WTC11 (cell line): Measurements from ENCODE around the gene TRUB1.

Source experiments
- ATF3 ChIP-seq: sonication (generic); formaldehyde crosslinking; conservative IDR thresholded peaks from 2 replicates; pipeline ENCODE4 v1.8.1; 2022; ENCODE audit warnings: mild to moderate bottlenecking, missing genetic modification reagents
- ATF6 ChIP-seq: sonication (generic); formaldehyde crosslinking; IDR thresholded peaks from 2 replicates; pipeline ENCODE4 v1.8.1; 2023; ENCODE audit warnings: mild to moderate bottlenecking, missing genetic modification reagents
- CREB1 ChIP-seq: sonication (generic); formaldehyde crosslinking; IDR thresholded peaks from 2 replicates; pipeline ENCODE4 v1.8.0; 2023; ENCODE audit warnings: mild to moderate bottlenecking, missing genetic modification reagents
- CTCF ChIP-seq: fragments of 200-600 bp; IDR thresholded peaks from 2 replicates; pipeline ENCODE4 v1.8.0; 2022; ENCODE audit warnings: antibody characterized with exemption
- E2F1 ChIP-seq: sonication (generic); formaldehyde crosslinking; IDR thresholded peaks from 2 replicates; pipeline ENCODE4 v1.8.0; 2022; ENCODE audit warnings: mild to moderate bottlenecking, missing genetic modification reagents
- FOXJ3 ChIP-seq: sonication (generic); formaldehyde crosslinking; IDR thresholded peaks from 2 replicates; pipeline ENCODE4 v1.9.0; 2021; ENCODE audit warnings: missing genetic modification reagents, mild to moderate bottlenecking, borderline replicate concordance
- FOXP4 ChIP-seq: sonication (generic); formaldehyde crosslinking; IDR thresholded peaks from 2 replicates; pipeline ENCODE4 v1.8.0; 2022; ENCODE audit warnings: mild to moderate bottlenecking, missing genetic modification reagents
- IRF2 ChIP-seq: sonication (generic); formaldehyde crosslinking; IDR thresholded peaks from 2 replicates; pipeline ENCODE4 v1.8.0; 2022; ENCODE audit warnings: low read depth, missing genetic modification reagents, borderline replicate concordance
- JUN ChIP-seq: sonication (generic); formaldehyde crosslinking; IDR thresholded peaks from 2 replicates; pipeline ENCODE4 v1.8.0; 2023; ENCODE audit warnings: mild to moderate bottlenecking, missing genetic modification reagents
- KAT7 ChIP-seq: sonication (generic); formaldehyde crosslinking; IDR thresholded peaks from 2 replicates; pipeline ENCODE4 v1.8.1; 2023; ENCODE audit warnings: missing genetic modification reagents, mild to moderate bottlenecking, borderline replicate concordance
- TEAD4 ChIP-seq: sonication (generic); formaldehyde crosslinking; IDR thresholded peaks from 2 replicates; pipeline ENCODE4 v1.8.0; 2022; ENCODE audit warnings: mild to moderate bottlenecking, missing genetic modification reagents
- USF2 ChIP-seq: sonication (generic); formaldehyde crosslinking; IDR thresholded peaks from 2 replicates; pipeline ENCODE4 v1.8.1; 2023; ENCODE audit warnings: mild to moderate bottlenecking, missing genetic modification reagents, moderate library complexity
- ZBTB21 ChIP-seq: sonication (generic); formaldehyde crosslinking; IDR thresholded peaks from 2 replicates; pipeline ENCODE4 v1.8.1; 2023; ENCODE audit warnings: mild to moderate bottlenecking, missing genetic modification reagents, borderline replicate concordance
- ZNF425 ChIP-seq: fragments of 250-450 bp; sonication (Bioruptor Pico); conservative IDR thresholded peaks from 2 replicates; pipeline ENCODE4 v1.9.0; 2021; ENCODE audit warnings: mild to moderate bottlenecking

- TF ChIP-seq JUN (no peak), CTCF (no peak), KAT7 (CRISPR knock-in tag) (no peak), ZNF425 (CRISPR knock-in tag) (no peak), E2F1 (CRISPR knock-in tag) (no peak), TEAD4 (CRISPR knock-in tag) (no peak), FOXP4 (CRISPR knock-in tag) (no peak), ZBTB21 (no peak), ATF6 (CRISPR knock-in tag) (no peak), CREB1 (CRISPR knock-in tag) (no peak), FOXJ3 (CRISPR knock-in tag) (no peak), ATF3 (no peak), IRF2 (no peak), USF2 (CRISPR knock-in tag) (no peak)
Measured at GRCh38 chr10:114915294-114915693, 22.7 kb upstream of the TRUB1 start.
